Measurements from ENCODE around the gene IER5L. TPM values are rescaled to one million over a fixed set of nuclear protein-coding genes. Genes with fewer than 3 reads are reported as not detected.

The IER5L gene
- total and polyA plus RNA-seq, 9 of the 15 experiments (the other 6 are each of a cell fraction or from before 2014, with no cell fraction given), result 0.14 to 11.9 (median 0.52) TPM

- FAIRE-seq (no peak), DNase-seq (ENCODE audit: extremely low read depth in 1 of 4, low spot score in 3 of 4) (no peak), ATAC-seq (no peak)
- in situ Hi-C loops (cut with MboI) (no loop called here), intact Hi-C loops (cut with micrococcal nuclease) (no loop called here)
- Histone ChIP-seq H3K79me2 (ENCODE audit: control insufficient read depth, insufficient read depth, low read length) (no peaks in the 10 kb centered on the region), H3K27ac (ENCODE audit: extremely low read depth, low read depth, low read length) (no peak overlapping the region), H3K27me3 (ENCODE audit: control insufficient read depth in 2 of 2, insufficient read depth in 2 of 2, low read length in 2 of 2) (no peaks in the 10 kb centered on the region), H3K4me3 (no peak overlapping the region), H3K9me3 (replicated peaks; ENCODE audit: control insufficient read depth, insufficient read depth, low read depth, low read length) (no peaks in the 10 kb centered on the region), H3K4me2 (ENCODE audit: insufficient read depth, low read length) (no peak overlapping the region), H3K4me1 (replicated peaks in 1 of 2; ENCODE audit: control insufficient read depth in 2 of 2, insufficient read depth in 2 of 2, low read length in 2 of 2) (peaks cover 3 to 24% of the 10 kb centered on the region in 2 experiments; a peak in 3 of 5 replicates), H3K36me3 (ENCODE audit: control insufficient read depth, insufficient read depth, low read length) (no peaks in the 10 kb centered on the region), H4K20me1 (replicated peaks; ENCODE audit: control insufficient read depth, insufficient read depth, low read length) (peaks cover 4% of the 10 kb centered on the region; the same call in 1 of the 2 replicates), H3K9me1 (ENCODE audit: control insufficient read depth, insufficient read depth, low read length) (no peaks in the 10 kb centered on the region), H3K9ac (ENCODE audit: insufficient read depth in 1 of 2, low read depth in 2 of 2, low read length in 2 of 2) (no peak overlapping the region), H2AFZ (ENCODE audit: low read depth, low read length) (no peak overlapping the region)
- WGBS (ENCODE audit: insufficient coverage, low coverage, missing lambda C conversion rate), result 86% methylated on average over 5 of the region's 9 CpGs
- ChIA-PET POLR2A (no interaction called here), CTCF (ENCODE audit: low intra/inter-chr PET ratio) (interaction anchor here (0.7 kb wide), 1 partner anchor 70 kb away, joined by 4 read pairs; no protein-coding TSS in a partner anchor)
- no TSS peak for BruUV-seq (replicated peaks)
- TF ChIP-seq IRF1 (CRISPR knock-in tag; IDR thresholded peaks at IDR 0.05; ENCODE audit: borderline replicate concordance) (no peak), XRCC3 (IDR thresholded peaks at IDR 0.05) (no peak), PHB (CRISPR knock-in tag; IDR thresholded peaks at IDR 0.05) (no peak), RFX5 (IDR thresholded peaks at IDR 0.05; ENCODE audit: low read depth, low read length) (no peak), NFRKB (IDR thresholded peaks at IDR 0.05; ENCODE audit: low read depth) (no peak), KLF6 (CRISPR knock-in tag; IDR thresholded peaks at IDR 0.05; ENCODE audit: borderline replicate concordance) (no peak), E4F1 (CRISPR knock-in tag; IDR thresholded peaks at IDR 0.05; ENCODE audit: borderline replicate concordance) (no peak), ZNF23 (CRISPR knock-in tag; IDR thresholded peaks at IDR 0.05) (no peak), ZNF347 (CRISPR knock-in tag; IDR thresholded peaks at IDR 0.05; ENCODE audit: low read depth) (no peak), ZNF41 (CRISPR knock-in tag; conservative IDR thresholded peaks at IDR 0.05) (no peak), JUND (IDR thresholded peaks at IDR 0.05; ENCODE audit: borderline replicate concordance, low read depth, low read length) (no peak), JUND (tag; IDR thresholded peaks at IDR 0.05; ENCODE audit: borderline replicate concordance, low read depth, low read length) (no peak), TAL1 (IDR thresholded peaks at IDR 0.05) (no peak), ARID3A (IDR thresholded peaks at IDR 0.05; ENCODE audit: borderline replicate concordance, low read depth, low read length) (no peak), ETV6 (IDR thresholded peaks at IDR 0.05; ENCODE audit: borderline replicate concordance in 1 of 2, low read depth in 2 of 2, low read length in 1 of 2) (no peak), ETV6 (CRISPR knock-in tag; IDR thresholded peaks at IDR 0.05; ENCODE audit: borderline replicate concordance) (no peak), CXXC5 (CRISPR knock-in tag; IDR thresholded peaks at IDR 0.05) (no peak), ZNF277 (CRISPR knock-in tag; IDR thresholded peaks at IDR 0.05; ENCODE audit: borderline replicate concordance) (no peak)
Measured at GRCh38 chr9:129201866-129202265, 23.8 kb upstream of the IER5L start.

All from K562 (cell line).